GM18526 (cell line): Measurements from ENCODE around the gene SLC34A1.

ENCODE experiments used
- POLR2A ChIP-seq: IDR thresholded peaks from 3 replicates; pipeline ENCODE4 v1.6.1; 2011; ENCODE audit not compliant: insufficient read length; ENCODE audit errors: extremely low read depth

SLC34A1 gene

GRCh38 chr5:177362292-177362609 is 22.0 kb upstream of the SLC34A1 start:
- no peak for TF ChIP-seq POLR2A

- TF ChIP-seq POLR2A = peak; percentile 40
Measured at GRCh38 chr5:177362610-177363507, 21.4 kb upstream of the SLC34A1 start.

GRCh38 chr5:177363565-177363964 is 20.7 kb upstream of the SLC34A1 start:
- no peak for TF ChIP-seq POLR2A

GRCh38 chr5:177364159-177364962 is 19.9 kb upstream of the SLC34A1 start:
- no peak for TF ChIP-seq POLR2A

GRCh38 chr5:177365845-177366527 is 18.2 kb upstream of the SLC34A1 start:
- TF ChIP-seq POLR2A = no peak

- TF ChIP-seq POLR2A = no peak
Measured at GRCh38 chr5:177366528-177367322, 17.5 kb upstream of the SLC34A1 start.

- no peak for TF ChIP-seq POLR2A
Measured at GRCh38 chr5:177367323-177367848, 16.8 kb upstream of the SLC34A1 start.

GRCh38 chr5:177367981-177368868 is 16.0 kb upstream of the SLC34A1 start:
- no peak for TF ChIP-seq POLR2A

GRCh38 chr5:177368869-177369644 is 15.2 kb upstream of the SLC34A1 start:
- TF ChIP-seq POLR2A = no peak

GRCh38 chr5:177369645-177370440 is 14.4 kb upstream of the SLC34A1 start:
- TF ChIP-seq POLR2A = peak; percentile 6

GRCh38 chr5:177370488-177371119 is 13.6 kb upstream of the SLC34A1 start:
- no peak for TF ChIP-seq POLR2A
